ENCODE measurements around the gene ZNF565.
"Not testable (repeated sequence)": the region's sequence is repeated elsewhere in the genome, so short reads cannot be mapped to it uniquely, and the experiment has no call there.

Gene ZNF565

DNA sequence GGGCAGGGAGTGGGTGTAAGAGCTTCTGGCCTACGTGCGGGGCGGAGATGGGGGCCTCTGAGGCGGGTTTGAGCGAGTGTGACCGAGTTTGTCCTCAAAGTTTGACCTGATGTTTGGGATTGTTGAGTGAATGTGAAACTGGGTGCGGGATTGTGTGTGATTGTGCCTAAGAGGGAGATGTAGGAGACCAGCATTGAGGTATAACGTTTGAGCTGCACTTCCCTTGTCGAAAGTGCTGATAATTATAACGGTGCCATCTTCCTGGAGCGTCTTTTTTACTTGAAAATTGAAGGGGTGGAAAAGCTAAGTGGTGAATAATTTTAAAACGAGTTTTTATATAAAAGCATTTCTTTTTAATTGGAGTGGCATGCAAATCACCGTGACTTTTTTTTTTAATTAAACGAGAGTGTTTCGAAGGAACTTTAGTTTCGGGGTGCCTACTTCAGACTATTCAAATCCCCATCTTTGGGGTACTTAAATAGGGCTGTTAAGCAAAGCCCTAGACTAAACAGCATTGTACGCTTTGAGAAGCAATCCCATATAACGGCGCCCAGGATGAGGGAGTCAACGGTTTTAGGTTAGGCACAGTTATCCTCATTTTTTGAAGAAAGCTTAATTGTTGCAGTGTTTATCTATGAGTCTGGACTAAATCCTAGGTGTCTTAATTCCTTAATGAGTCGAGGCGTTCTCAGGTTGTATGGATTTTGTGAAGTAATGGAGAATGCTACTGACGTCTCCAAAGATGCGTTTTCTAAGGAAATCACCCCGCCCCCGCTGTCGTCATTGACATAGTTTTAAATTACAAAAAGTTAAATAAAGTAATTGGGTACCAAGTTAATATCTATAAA lies 1.0 kb upstream of the ZNF565 start:
- in situ Hi-C loops (cut with HindIII; ENCODE audit: low sequenced_read_pairs), result no loop called here

DNA sequence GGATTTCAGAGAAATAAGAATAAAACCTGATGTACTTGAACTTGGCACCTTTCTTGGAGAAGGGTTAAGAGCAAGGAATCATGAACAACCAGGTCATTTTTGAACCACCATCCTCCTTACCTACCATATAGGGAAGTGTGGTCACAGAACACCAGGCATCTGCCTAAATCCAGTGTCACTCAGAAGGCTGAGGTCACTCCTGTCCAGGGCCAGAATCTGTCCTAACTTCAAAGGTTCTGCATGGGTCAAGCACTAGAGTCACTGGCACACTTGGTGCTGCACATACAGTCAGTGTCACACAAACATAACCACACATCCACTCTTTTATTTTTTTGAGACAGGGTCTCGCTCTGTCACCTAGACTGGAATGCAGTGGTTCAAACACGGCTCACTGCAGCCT lies 1.6 kb downstream of the ZNF565 start:
- in situ Hi-C loops (cut with HindIII; ENCODE audit: low sequenced_read_pairs), result no loop called here

DNA sequence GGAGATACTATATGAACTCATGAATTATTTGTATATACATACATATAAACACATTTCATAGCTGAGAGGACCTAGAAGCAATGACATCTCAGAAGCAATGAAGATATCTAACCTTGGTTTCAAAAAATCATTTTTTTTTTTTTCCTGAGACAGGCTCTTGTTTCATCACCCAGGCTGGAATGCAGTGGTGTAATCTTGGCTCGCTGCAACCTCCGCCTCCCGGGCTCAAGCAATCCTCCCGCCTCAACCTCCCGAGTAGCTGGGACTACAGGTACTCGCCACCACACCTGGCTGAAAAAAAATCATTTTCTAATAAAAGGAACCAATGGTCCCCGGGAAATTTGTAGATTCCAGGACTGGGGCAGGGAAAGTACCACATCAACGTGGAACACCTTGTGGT lies 4.0 kb downstream of the ZNF565 start:
- in situ Hi-C loops (cut with HindIII; ENCODE audit: low sequenced_read_pairs), result no loop called here

DNA sequence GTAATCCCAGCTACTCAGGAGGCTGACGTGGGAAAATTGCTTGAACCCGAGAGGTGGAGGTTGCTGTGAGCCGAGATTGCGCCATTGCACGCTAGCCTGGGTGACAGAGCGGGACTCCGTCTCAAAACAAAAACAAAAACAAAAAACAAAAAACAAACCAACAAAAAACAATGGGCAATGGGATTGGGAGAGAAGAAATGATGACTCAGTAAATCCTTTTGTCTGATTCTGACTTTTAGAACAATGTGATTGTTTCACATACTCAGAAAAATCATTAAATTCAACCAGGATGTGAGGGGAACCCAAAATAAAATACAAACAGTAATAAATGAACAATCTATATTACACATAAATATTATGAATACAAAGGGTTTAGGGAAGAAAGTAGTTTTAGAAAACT lies 5.1 kb downstream of the ZNF565 start:
- in situ Hi-C loops (cut with HindIII; ENCODE audit: low sequenced_read_pairs), result no loop called here

DNA sequence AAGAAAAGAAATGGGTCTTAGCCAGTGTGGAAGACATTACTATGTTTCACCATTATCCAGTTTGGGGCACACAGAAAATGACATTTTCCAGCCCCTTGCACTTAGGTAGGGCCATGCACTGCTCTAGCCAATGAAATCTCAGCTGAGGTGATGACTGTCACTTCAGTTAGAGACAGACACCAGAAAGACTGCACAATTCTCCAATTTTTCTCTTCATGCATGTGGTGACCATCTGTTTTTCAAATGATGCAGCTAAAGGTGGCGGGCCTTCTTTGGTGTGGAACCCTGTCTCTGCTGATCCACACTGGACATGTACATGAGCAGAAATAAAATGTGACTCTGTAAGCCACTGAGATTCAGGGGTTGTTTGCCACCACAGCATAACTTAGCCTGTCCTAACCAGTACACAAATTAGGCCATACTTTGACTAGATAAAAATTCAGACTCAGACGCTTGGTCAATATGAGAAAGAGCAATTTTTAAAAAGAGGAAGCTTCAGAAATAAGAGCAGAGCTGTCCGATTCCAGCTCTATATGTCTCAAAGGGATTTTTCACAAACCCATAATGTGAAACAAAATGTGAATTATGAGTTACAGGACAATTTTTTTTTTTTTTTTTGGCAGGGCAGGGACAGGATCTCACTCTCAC lies 6.7 kb downstream of the ZNF565 start:
- in situ Hi-C loops (cut with HindIII; ENCODE audit: low sequenced_read_pairs), result no loop called here

DNA sequence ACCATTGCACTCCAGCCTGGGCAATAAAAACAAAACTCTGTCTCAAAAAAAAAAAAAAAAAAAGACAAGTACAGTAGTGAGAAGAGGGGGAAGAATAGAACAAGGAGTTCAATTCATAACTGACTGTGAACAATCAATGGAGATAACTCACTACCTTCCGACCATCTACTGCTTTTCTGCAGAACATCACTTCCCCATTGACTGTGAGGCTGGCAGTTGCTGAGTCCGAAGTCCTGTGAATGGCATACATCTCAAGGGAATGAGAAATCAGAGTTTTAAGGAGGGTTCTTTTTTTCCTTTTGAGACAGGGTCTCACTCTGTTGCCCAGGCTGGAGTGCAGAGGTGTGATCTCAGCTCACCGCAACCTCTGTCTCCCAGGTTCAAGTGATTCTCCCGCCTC lies 11.2 kb downstream of the ZNF565 start:
- in situ Hi-C loops (cut with HindIII; ENCODE audit: low sequenced_read_pairs), result no loop called here

DNA sequence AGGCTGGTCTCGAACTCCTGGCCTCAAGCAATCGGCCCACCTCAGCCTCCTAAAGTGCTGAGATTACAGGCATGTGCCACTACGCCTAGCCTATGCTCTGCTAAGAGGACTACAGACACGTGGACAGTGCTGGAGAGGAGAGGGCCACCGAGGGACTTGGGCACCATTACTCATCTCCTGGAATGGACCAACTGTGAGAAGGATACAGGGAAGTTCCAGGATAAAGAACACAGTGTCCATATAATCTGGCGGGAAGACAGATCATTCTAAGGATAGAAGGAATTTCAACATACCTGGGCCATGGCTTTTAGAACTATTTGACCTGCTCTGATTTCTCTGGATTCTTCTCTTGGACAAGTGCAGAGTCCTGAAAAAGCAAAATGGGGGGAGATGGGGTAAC lies 12.8 kb downstream of the ZNF565 start:
- in situ Hi-C loops (cut with HindIII; ENCODE audit: low sequenced_read_pairs), result no loop called here

DNA sequence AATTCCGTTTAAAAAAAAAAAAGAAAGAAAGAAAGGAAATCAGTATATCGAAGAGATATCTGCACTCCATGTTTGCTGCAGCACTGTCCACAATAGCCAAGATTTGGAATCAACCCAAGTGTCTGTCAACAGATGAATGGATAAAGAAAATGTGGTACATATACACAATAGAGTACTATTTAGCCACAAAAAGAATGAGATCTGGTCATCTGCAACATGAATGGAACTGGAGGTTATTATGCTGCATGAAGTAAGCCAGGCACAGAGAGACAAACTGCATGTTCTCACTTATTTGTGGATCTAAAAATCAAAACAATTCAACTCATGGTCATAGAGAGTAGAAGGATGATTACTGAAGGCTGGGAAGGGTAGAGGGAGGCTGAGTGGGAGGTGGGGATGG lies 16.3 kb downstream of the ZNF565 start:
- in situ Hi-C loops (cut with HindIII; ENCODE audit: low sequenced_read_pairs), result no loop called here

DNA sequence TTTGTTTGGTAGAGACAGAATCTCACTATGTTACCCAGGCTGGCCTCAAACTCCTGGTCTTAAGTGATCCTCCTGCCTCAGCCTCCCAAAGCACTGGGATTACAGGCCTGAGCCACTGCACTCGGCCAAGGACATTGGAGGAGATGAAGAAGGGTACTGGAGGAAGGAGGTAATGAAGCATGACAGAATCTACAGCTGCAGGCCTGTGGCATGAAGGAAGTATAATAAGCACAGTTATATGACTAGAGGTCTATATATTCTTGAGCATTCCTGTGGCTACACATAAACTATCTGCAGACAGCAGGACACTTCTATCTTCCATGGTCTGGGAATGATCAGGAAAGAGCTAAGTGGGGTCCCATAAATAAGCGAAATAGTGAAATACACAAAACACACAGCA lies 18.2 kb downstream of the ZNF565 start:
- in situ Hi-C loops (cut with HindIII; ENCODE audit: low sequenced_read_pairs), result no loop called here

DNA sequence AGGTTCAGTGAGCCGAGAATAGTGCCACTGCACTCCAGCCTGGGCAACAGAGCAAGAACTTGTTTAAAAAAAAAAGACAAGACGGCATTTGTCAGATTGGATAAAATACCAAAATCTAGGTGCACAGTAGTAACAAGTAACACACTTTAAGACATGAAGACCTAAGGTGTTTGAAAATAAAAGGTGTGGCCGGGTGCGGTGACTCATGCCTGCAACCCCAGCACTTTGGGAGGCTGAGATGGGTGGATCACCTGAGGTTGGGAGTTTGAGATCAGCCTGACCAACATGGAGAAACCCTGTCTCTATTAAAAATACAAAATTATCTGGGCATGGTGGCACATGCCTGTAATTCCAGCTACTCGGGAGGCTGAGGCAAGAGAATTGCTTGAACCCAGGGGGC lies 27.7 kb downstream of the ZNF565 start:
- in situ Hi-C loops (cut with HindIII; ENCODE audit: low sequenced_read_pairs), result not testable (repeated sequence)

DNA sequence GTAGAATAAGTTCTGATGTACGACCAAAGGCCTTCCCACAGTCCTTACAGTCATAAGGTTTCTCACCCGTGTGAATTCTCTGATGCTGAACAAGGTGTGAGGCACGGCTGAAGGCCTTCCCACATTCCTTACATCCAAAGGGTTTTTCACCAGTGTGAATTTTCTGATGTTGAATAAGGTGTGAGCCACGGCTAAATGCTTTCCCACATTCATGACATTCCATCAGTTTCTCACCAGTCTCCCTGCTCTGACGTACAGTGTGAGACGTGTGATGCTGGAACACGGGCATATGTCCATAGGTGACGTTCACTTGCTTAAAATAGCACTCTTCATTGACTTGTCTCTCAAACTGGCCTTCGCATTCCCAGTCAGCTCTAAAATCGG lies 31.2 kb downstream of the ZNF565 start:
- in situ Hi-C loops (cut with HindIII; ENCODE audit: low sequenced_read_pairs), result no loop called here

DNA sequence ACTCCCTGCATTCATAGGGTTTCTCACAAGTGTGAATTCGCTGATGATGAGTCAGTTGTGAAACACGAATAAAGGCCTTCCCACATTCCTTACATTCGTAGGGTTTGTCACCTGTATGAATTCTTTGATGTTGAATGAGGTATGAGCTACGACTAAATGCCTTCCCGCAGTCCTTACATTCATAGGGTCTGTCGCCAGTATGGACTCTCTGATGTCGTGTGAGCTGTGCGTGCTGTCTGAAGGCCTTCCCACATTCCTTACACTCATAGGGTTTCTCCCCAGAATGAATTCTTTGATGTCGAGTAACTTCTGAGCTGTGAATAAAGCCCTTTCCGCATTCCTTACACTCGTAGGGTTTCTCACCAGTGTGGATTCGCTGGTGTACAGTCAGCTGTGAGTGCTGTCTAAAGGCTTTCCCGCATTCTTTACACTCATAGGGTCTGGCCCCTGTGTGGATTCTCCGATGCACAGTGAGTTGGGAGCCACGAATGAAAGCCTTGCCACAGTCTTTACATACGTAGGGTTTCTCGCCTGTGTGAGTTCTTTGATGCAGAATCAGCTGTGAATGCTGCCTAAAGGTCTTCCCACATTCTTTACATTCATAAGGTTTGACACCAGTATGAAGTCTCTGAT lies 31.7 kb downstream of the ZNF565 start:
- in situ Hi-C loops (cut with HindIII; ENCODE audit: low sequenced_read_pairs), result no loop called here

DNA sequence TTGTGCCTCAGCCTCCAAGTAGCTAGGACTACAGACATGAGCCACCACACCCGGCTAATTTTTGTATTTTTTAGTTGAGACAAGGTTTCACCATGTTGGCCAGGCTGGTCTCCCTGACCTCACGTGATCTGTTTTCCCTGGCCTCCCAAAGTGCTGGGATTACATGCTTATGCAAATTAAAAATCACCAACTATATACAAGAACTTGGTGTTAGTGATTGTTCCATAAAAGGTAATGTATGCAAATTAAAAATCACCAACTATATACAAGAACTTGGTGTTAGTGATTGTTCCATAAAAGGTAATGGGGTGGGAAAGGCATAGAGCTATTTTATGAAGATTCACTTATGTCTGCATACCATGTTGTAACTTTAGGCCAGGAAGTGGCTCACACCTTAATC lies 35.4 kb downstream of the ZNF565 start:
- in situ Hi-C loops (cut with HindIII; ENCODE audit: low sequenced_read_pairs), result not testable (repeated sequence)

DNA sequence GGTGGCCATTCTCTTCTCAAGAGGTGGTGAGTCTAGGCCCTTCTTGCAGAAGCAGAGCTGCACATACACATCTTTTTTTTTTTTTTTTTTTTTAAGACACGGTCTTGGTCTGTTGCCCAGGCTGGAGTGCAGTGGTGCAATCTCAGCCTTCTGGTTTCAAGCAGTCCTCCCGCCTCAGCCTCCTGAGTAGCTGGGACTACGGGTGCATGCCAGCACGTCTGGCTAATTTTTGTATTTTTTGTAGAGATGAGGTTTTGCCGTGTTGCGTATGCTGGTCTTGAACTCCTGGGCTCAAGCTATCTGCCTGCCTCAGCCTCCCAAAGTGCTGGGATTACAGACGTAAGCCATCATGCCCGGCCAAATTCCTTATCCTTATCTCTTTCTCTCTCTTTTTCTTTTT lies 40.6 kb downstream of the ZNF565 start:
- in situ Hi-C loops (cut with HindIII; ENCODE audit: low sequenced_read_pairs), result not testable (repeated sequence)

DNA sequence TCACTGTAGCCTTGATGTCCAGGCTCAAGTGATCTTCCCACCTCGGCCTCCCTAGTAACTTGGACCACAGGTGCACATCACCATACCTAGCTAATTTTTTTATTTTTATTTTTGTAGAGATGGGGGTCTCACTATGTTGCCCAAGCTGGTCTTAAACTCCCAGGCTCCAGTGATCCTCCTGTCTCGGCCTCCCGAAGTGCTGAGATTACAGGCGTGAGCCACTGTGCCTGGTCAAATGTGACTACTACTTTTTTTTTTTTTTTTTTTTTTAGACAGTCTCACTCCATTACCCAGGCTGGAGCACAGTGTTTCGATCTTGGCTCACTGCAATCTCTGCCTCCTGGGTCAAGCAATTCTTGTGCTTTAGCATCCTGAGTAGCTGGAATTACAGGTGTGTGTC lies 41.6 kb downstream of the ZNF565 start:
- in situ Hi-C loops (cut with HindIII; ENCODE audit: low sequenced_read_pairs), result no loop called here

DNA sequence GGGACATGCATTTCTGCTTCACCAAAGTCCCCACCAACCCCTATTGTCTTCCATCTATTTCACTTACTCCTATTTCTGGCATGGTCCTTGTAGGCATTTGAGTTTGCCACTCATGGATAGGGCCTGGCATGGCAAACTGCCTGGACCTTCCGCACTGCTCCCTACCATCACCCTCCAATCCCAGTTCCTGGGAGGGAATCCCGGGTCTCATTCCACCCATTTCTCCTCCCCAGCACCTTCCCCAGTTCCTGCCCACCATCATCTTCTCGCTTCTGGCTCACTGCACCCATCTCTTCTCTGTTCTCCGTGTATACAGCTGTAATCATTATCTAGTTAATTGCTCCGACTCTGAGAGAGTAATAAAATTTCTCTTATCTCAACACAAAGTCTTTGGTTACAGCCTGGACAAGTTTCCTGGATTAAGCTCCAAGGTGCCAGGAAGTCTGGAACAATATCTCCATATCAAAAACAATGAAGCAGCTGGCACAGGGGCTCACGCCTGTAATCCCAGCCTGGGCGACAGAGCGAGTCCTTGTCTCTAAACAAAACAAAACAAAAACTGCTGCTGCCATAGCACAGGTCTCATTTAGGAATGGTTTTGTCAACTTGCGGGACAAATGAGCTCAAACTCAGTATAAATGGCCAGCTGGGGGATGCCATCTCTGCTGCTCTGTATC lies 45.2 kb downstream of the ZNF565 start:
- in situ Hi-C loops (cut with HindIII; ENCODE audit: low sequenced_read_pairs), result no loop called here

DNA sequence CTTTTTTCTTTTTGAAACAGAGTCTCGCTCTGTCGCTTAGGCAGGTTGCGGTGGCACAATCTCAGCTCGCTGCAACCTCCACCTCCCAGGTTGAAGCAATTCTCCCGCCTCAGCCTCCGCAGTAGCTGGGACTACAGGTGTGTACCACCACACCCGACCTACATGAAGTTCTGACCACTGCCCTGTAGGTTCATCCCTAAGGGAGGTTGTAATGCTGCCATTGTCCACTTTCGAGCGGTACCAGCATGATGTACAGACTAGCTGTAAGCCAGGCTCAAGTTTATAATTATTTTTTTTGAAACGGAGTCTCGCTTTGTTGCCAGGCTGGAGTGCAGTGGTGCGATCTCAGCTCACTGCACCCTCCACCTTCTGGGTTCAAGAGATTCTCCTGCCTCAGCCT lies 50.7 kb downstream of the ZNF565 start:
- in situ Hi-C loops (cut with HindIII; ENCODE audit: low sequenced_read_pairs), result no loop called here

DNA sequence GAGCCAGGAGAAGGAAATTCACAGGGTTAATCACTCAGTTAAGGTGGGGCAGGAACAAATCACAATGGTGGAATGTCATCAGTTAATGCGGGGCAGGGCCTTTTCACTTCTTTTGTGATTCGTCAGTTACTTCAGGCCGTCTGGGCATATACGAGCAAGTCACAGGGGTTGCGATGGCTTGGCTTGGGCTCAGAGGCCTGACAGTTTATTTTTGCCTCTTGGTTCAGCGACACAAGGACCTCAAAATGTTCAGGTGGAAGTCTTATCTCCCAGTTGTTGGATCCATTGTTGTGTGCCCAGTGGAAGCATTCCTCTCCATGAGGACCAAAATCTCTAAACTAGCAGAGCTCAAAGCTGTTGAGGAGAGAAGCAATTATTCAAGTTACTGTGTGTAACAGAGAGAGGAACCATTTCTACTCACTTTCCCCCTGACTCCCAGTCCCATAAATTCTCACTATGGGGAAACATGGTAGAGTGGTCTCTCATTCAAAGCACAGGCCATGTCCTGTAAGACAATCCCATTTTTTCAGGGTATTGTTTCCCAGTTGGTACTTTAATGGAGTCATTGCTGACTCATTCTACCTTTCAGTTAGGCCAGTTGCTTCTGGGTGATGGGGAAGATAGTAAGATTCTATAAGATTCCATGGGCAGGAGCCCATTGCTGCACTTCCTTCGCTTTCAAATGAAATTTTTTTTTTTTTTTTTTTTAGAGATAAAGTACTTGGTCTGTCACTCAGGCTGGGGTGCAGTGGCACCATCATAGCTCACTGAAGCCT lies 53.5 kb downstream of the ZNF565 start:
- in situ Hi-C loops (cut with HindIII; ENCODE audit: low sequenced_read_pairs), result no loop called here

DNA sequence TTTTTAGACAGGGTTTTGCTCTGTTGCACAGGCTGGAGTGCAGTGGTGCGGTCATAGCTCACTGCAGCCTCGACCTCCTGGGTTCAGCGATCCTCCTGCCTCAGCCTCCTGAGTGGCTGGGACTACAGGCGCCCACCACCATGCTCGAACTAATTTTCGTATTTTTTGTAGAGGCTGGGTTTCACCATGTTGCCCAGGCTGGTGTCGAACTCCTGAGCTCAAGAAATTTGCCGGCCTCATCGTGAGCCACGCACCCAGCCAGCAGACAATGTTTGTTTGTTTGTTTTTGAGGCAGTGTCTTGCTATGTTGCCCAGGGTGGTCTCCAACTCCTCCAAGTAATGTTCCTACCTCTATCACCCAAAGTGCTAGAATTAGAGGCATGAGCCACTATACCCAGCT lies 61.3 kb downstream of the ZNF565 start:
- in situ Hi-C loops (cut with HindIII; ENCODE audit: low sequenced_read_pairs), result no loop called here

DNA sequence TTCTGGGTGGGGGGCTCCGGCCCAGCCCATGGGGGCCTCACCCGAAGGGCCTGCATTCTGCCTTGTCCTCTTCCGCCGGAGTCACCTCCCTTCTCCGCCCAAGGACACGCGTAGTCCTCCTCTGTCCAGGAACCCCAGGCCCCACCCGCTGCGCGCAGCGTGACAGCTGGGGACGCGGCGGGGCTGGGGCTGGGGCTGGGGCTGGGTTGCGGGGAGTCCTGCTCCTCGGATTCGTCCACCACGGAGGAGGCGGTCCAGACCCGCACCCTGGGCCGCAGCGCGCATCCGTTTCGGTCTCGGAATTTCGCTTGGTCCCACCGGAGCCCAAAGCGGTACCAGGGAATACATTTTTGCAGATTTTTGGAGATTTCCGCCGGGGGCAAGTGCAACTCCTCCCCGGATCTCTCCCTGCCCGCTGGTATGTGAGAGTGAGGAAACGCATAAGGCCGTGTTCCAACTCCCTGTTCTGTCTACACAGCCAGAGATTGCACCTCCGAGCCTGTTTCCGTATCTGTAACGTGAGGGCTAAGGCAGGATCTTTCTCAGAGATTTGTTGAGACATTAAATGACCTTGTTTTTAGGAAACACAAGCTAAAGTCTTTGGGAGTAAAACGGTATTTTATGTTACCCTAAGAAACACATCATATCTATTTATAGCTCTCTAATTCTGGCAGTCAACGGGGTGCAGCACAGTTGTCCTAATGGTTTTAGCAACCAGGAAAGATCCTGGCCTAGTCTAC lies 61.9 kb downstream of the ZNF565 start, which contains the start of gene COX7A1:
Gene COX7A1 (minus strand): TSS at position 96 of the 740 bp plus-strand sequence. CDS start 40 bp downstream, at position 56.
- in situ Hi-C loops (cut with HindIII; ENCODE audit: low sequenced_read_pairs), result no loop called here

Measured in endothelial cell of hepatic sinusoid (primary cell).